ENCODE measurements around the gene STK39. TPM values are rescaled to one million over a fixed set of nuclear protein-coding genes. Genes with fewer than 3 reads are reported as not detected.

Gene STK39
- total RNA-seq, 4 donors from 2014 or later, result 13.8 to 28.2 (median 18.3) TPM

DNA sequence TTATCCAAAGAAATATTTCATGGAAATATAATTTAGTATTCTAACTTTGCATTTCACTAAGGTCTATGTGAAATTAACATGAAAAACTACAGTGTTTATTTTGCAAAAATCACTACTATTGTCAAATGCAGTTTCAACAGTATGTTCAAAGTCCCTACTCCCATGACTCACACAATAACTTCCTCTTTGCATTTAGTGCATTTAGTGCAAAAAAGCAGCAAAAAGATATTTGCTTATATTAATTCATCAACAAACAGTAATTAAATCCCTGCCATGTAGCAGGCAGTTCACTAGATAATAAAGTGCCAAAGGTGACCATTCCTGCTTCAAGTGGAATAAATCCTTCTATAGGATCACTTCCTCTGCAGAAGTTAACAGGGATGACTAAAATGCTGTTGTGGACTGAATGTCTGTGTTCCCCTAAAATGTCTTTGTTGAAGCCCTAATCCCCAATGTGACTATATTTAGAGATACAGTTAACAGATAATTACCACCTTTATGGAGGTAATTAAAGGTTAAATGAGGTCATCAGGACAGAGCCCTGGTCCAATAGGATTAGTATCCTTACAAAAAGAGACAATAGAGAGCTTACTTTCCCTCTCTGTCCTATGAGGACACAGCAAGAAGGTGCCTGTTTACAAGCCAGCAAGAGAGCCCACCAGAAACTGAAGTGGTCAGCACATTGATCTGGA, 61.7 kb downstream of the STK39 start:
- TF ChIP-seq POLR2A (IDR thresholded peaks at IDR 0.05) (no peak), EP300 (IDR thresholded peaks at IDR 0.05) (no peak), POLR2AphosphoS5 (IDR thresholded peaks at IDR 0.05) (no peak)
- Histone ChIP-seq H3K4me3 (no peak overlapping the region), H3K36me3 (no peaks in the 10 kb centered on the region), H3K27me3 (no peaks in the 10 kb centered on the region), H3K27ac (no peak overlapping the region), H3K4me1 (peaks cover 6% of the 10 kb centered on the region), H3K9me3 (no peaks in the 10 kb centered on the region)
- no peak for DNase-seq (ENCODE audit: low spot score in 2 of 2)

- no peak for TF ChIP-seq CTCF (IDR thresholded peaks at IDR 0.05)
- no peak for TF ChIP-seq POLR2A (IDR thresholded peaks at IDR 0.05)
- no peak for TF ChIP-seq EP300 (IDR thresholded peaks at IDR 0.05)
- TF ChIP-seq POLR2AphosphoS5 (IDR thresholded peaks at IDR 0.05), result no peak
- no peaks in the 10 kb centered on the region for H3K9me3 ChIP-seq
- WGBS, result 82% methylated on average over 4 of the region's 4 CpGs
- H3K27me3 ChIP-seq, result no peaks in the 10 kb centered on the region
- peaks cover 5% of the 10 kb centered on the region for H3K4me1 ChIP-seq
- H3K4me3 ChIP-seq, result no peak overlapping the region
- no peaks in the 10 kb centered on the region for H3K36me3 ChIP-seq
- no peak overlapping the region for H3K27ac ChIP-seq
- no peak for DNase-seq (ENCODE audit: low spot score in 2 of 2)
Observed at GRCh38 chr2:168184681-168185513, 62.5 kb downstream of the STK39 start.

- H3K27ac ChIP-seq, result peak overlapping the region; percentile 27
- H3K4me1 ChIP-seq, result peaks cover 8% of the 10 kb centered on the region
- H3K27me3 ChIP-seq, result no peaks in the 10 kb centered on the region
- no peak for DNase-seq (ENCODE audit: low spot score in 2 of 2)
- no peak overlapping the region for H3K4me3 ChIP-seq
- no peaks in the 10 kb centered on the region for H3K9me3 ChIP-seq
- H3K36me3 ChIP-seq, result no peaks in the 10 kb centered on the region
- 94% methylated on average over 4 of the region's 4 CpGs for WGBS
- TF ChIP-seq POLR2AphosphoS5 (IDR thresholded peaks at IDR 0.05), result no peak
- TF ChIP-seq POLR2A (IDR thresholded peaks at IDR 0.05), result no peak
- no peak for TF ChIP-seq CTCF (IDR thresholded peaks at IDR 0.05)
- no peak for TF ChIP-seq EP300 (IDR thresholded peaks at IDR 0.05)
Observed at GRCh38 chr2:168183308-168183997, 63.9 kb downstream of the STK39 start.

- DNase-seq (ENCODE audit: low spot score in 2 of 2), result no peak
- Histone ChIP-seq H3K9me3 (no peaks in the 10 kb centered on the region), H3K27me3 (no peaks in the 10 kb centered on the region), H3K4me3 (no peak overlapping the region), H3K36me3 (no peaks in the 10 kb centered on the region), H3K27ac (peak overlapping the region; percentile 27), H3K4me1 (peaks cover 8% of the 10 kb centered on the region)
- WGBS, result 93% methylated on average over 5 of the region's 5 CpGs
- TF ChIP-seq POLR2AphosphoS5 (IDR thresholded peaks at IDR 0.05) (no peak), CTCF (IDR thresholded peaks at IDR 0.05) (no peak), EP300 (IDR thresholded peaks at IDR 0.05) (no peak), POLR2A (IDR thresholded peaks at IDR 0.05) (no peak)
Observed at GRCh38 chr2:168182550-168183249, 64.7 kb downstream of the STK39 start.

DNA sequence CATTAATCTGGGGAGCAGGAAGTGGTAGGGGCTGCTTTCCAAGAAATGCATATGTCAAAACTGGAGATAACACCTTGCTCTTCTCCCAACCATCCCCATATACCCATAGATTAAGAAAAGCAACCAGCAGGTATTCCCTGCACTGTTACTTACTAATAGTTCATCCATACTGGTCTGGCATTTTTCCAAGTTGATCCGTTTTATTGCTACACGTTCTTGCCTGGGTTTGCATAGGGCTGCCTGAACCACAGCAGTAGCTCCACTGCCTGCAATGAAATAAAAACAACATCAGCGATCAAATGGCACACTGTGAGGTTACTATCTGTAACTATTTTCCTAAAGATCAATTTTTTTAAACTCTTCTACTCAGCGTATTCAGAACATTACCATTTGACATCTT, 65.6 kb downstream of the STK39 start:
- Histone ChIP-seq H3K27me3 (no peaks in the 10 kb centered on the region), H3K4me1 (peaks cover 8% of the 10 kb centered on the region), H3K36me3 (no peaks in the 10 kb centered on the region), H3K9me3 (no peaks in the 10 kb centered on the region), H3K27ac (no peak overlapping the region), H3K4me3 (no peak overlapping the region)
- TF ChIP-seq POLR2AphosphoS5 (IDR thresholded peaks at IDR 0.05) (no peak), CTCF (IDR thresholded peaks at IDR 0.05) (no peak), POLR2A (IDR thresholded peaks at IDR 0.05) (no peak), EP300 (IDR thresholded peaks at IDR 0.05) (no peak)
- 67% methylated on average over 4 of the region's 4 CpGs for WGBS
- DNase-seq (ENCODE audit: low spot score in 2 of 2), result no peak
